ENCODE results near the gene EMX2.

DNA sequence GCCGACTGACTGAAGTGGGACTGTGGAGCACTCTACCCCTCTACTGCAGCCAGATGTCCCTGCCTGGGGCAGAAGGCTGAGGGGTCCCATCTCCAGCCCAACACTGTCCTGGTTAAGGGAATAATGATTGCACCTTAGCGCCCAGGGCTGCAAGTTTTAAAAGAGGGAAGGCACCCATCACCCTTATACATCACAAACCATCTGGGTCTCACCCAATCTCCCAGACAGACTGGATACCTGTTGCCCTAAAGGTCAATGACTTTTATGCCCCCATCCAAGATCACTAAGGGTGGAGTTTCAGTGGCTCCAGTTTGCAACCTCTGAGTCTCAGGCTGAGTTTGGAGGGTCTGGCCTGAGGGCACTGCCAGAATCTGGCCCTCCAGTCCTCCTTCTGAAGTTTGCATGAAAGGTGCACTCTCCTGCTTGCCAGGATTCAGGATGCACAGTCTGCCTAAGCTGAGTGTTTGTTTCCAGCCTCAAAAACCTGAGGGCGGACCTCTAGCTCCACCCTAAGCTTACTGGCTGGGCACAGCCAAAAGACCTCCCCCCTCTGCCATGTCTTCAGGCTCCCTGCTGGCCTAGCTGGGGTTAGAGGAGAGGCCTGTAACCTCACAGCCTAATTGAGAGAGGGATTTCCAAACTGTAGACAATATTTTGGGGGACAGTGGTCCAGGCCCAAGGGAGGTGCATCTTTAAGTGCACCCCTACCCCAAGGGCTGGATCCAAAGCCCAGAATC, 2.5 kb upstream of the EMX2 start:
- no peak for TF ChIP-seq ZNF24 (tag by site-specific recombination; IDR thresholded peaks at IDR 0.05)
- no peak for TF ChIP-seq ZNF670 (tag by site-specific recombination; IDR thresholded peaks at IDR 0.05; ENCODE audit: low read depth)
- TF ChIP-seq ZNF335 (tag by site-specific recombination; conservative IDR thresholded peaks at IDR 0.05): no peak
- no peak for TF ChIP-seq ZNF211 (tag by site-specific recombination; IDR thresholded peaks at IDR 0.05; ENCODE audit: low read depth)
- no peak for TF ChIP-seq ZNF701 (tag by site-specific recombination; IDR thresholded peaks at IDR 0.05)
- TF ChIP-seq, protein P1, sequence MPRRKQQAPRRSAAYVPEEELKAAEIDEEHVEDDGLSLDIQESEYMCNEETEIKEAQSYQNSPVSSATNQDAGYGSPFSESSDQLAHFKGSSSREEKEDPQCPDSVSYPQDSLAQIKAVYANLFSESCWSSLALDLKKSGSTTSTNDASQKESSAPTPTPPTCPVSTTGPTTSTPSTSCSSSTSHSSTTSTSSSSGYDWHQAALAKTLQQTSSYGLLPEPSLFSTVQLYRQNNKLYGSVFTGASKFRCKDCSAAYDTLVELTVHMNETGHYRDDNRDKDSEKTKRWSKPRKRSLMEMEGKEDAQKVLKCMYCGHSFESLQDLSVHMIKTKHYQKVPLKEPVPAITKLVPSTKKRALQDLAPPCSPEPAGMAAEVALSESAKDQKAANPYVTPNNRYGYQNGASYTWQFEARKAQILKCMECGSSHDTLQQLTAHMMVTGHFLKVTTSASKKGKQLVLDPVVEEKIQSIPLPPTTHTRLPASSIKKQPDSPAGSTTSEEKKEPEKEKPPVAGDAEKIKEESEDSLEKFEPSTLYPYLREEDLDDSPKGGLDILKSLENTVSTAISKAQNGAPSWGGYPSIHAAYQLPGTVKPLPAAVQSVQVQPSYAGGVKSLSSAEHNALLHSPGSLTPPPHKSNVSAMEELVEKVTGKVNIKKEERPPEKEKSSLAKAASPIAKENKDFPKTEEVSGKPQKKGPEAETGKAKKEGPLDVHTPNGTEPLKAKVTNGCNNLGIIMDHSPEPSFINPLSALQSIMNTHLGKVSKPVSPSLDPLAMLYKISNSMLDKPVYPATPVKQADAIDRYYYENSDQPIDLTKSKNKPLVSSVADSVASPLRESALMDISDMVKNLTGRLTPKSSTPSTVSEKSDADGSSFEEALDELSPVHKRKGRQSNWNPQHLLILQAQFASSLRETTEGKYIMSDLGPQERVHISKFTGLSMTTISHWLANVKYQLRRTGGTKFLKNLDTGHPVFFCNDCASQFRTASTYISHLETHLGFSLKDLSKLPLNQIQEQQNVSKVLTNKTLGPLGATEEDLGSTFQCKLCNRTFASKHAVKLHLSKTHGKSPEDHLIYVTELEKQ (tag by site-specific recombination; IDR thresholded peaks at IDR 0.05; ENCODE audit: borderline replicate concordance): no peak
- TF ChIP-seq, protein P2, sequence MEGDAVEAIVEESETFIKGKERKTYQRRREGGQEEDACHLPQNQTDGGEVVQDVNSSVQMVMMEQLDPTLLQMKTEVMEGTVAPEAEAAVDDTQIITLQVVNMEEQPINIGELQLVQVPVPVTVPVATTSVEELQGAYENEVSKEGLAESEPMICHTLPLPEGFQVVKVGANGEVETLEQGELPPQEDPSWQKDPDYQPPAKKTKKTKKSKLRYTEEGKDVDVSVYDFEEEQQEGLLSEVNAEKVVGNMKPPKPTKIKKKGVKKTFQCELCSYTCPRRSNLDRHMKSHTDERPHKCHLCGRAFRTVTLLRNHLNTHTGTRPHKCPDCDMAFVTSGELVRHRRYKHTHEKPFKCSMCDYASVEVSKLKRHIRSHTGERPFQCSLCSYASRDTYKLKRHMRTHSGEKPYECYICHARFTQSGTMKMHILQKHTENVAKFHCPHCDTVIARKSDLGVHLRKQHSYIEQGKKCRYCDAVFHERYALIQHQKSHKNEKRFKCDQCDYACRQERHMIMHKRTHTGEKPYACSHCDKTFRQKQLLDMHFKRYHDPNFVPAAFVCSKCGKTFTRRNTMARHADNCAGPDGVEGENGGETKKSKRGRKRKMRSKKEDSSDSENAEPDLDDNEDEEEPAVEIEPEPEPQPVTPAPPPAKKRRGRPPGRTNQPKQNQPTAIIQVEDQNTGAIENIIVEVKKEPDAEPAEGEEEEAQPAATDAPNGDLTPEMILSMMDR (tag by site-specific recombination; IDR thresholded peaks at IDR 0.05): no peak
- no peak for TF ChIP-seq ZNF530 (tag by site-specific recombination; IDR thresholded peaks at IDR 0.05; ENCODE audit: low read depth)
- TF ChIP-seq ZNF660 (tag by site-specific recombination; IDR thresholded peaks at IDR 0.05): no peak

All from HEK293 (cell line).